HG03342 (cell line): ENCODE results near the gene UPK1B.

Source experiments
- ATAC-seq: cut with Tn5 transposase; IDR thresholded peaks from one replicate; pipeline ENCODE4 v1.9.1; 2021; ENCODE audit warnings: mild to moderate bottlenecking, moderate library complexity; ENCODE audit not compliant: unreplicated experiment

UPK1B gene

GRCh38 chr3:119175872-119176756 lies 2.7 kb downstream of the UPK1B start:
- ATAC-seq: no peak

- no peak for ATAC-seq
These were observed 3.4 kb downstream of the UPK1B start for GRCh38 chr3:119176778-119177177.

GRCh38 chr3:119177321-119177720 lies 3.9 kb downstream of the UPK1B start:
- ATAC-seq: no peak

DNA sequence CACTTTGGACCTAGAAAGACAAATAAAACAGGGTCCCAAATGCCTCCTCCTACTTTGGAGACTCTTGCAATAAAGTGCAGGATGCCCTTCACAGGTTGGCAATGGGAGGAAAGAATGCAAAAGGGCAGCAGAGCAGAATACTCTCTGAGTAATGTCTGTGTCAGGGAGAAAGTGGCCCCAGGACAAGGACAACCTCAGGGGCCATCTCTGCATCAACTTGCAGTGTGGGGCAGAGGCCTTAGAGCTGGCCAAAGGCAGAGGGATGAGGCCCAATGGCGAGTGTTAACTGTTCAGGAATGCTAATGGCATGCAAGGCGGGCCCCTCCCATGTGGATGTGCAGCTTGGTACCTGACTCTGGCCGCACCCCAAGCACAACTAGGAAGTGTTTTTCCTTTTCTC lies 8.4 kb downstream of the UPK1B start:
- no peak for ATAC-seq

- ATAC-seq: no peak
These were observed 10.7 kb downstream of the UPK1B start for GRCh38 chr3:119184111-119184510.

DNA sequence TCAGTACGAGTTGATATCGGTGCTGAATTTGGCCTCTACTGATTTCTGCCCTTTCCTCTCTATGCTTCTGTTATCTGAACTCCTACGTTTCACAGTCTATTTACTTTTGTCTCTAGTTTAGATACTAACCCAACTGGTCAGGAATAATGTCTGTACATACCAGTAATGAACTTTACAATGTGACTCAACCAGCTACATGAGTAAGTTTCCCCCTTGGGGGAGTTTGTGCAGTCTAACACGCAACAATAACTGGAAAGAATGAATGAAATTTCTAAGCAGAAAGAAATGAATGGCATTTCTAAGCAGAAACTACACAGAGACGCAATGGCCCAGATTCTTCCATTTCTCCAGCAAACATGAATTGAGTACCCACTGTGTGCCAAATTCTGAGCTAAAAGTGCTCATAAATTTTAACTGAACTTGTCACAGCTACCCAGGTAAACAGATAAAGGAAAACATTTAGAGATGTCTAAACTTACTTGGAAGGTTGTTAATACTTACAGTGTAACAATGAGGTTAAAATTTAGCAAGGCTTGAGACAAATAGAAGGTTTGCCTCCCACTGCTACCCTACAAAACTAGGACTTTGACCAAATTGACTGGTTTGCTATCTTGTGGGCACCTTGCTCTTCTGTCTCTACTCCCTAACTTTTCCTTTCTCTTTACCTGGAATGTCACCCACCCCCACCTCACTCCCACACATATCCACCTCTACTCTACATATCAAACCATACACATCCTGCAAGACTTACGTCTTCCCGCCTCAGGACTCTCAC lies 11.6 kb downstream of the UPK1B start:
- ATAC-seq: no peak

DNA sequence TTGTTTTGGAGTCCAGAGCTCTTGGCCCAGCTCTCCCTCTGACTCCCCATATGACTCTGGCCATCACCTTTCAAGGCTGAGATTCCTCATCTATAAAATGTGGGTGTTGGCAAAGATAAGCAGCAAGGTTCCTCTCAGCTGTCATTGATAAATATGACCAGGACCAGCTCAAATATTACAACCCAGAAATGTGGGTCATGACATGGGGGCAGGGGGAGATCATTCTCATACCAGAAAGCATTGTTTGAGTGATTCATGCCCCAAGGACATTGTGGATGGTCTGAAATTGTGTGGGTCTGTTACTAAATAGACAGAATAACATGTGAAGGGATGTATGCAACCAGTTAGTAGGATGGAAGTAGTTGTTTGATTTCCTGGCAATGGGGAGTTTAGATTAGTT lies 13.9 kb downstream of the UPK1B start:
- ATAC-seq: no peak

DNA sequence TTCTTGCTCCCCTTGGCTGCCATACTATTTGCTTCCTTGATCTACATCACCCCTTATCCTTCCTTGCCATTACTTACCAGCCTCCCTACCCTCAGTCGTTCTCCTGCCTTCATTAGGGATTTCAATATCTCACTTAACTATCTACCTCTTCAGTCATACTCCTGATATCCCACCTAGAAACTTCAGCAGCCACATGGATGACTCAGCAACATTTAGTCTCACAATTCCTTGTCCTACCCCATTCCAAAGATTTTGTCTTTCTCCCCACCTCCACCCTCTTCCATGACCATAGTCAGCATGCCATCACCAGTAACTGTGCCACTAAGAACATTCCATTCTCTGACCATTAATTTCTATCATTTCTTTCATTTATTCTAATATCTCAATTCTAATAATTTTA lies 18.4 kb downstream of the UPK1B start:
- ATAC-seq: no peak

DNA sequence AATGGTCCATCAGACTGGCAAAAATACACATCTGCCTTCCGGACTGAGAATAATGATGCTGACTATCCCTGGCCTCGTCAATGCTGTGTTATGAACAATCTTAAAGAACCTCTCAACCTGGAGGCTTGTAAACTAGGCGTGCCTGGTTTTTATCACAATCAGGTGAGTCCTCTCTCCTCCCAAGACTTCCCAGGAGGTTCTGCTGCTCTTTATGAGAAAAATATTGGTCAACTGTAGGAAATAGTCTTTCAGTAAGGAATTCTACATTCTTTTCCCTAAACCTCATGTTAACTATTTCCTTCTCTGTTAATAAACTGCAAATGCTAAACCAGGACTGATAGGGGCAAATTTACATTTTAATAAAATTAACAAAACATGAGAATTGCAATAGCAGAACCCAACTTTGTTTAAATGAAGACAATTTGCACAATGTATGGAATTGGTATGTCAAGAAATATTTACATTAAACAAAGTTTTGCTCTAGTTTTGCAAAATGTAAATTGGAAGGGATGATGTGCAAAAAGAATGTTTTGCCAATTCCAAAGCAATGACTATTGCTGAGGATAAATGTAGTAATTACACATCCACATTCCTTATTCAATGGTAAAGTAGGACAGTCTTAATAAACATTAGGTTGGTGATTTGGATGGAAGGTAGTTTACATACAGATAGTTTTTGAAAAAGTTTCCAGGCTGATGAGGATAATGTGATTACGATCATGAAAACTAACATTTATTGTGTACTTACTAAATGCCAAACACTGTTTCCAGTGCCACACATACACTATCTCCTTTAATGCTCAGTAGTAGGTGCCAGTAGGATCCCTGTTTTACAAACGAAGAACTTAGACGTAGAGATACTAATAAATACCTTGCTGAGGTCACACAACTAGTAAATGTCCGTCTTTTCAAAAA lies 21.1 kb downstream of the UPK1B start:
- no peak for ATAC-seq

GRCh38 chr3:119195151-119195476 lies 21.7 kb downstream of the UPK1B start:
- no peak for ATAC-seq

DNA sequence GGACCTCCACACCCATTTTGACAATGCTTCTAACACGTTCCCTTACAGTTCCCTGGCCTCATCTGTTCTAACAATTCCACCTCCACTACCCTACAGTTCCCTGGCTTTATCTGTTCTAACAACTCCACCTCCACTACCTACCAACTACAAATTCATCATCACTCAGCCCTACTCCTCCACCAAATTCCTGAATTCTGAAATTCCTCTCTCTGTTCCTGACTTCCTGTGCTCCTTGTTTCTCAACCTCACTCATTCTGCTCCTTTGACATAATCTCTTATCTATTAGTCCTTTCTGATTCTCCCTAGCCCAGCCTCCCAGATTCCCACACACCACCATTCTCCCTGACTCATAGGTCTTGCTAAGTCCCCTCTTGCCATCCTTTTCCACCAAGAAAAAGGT lies 22.5 kb downstream of the UPK1B start:
- no peak for ATAC-seq

- no peak for ATAC-seq
These were observed 31.8 kb downstream of the UPK1B start for GRCh38 chr3:119205209-119205608.

DNA sequence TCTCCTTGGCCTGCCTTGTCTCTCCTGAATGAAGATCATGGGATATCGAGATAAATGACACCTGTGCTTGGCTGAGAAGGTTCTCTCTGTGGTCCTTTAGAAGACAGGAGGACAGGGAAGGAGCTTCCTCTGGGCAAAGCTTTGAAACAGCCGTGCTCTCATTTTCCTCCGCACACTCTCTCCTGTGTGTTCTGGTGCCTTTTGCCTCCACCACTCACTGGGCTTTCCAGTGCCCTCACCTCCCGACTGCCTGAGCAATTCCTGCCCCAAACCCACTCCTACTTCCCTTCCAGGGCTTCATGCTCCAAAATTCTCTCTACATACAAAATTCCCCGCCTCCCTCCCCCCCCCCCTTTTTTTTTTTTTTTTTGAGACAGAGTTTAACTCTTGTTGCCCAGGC lies 32.3 kb downstream of the UPK1B start:
- ATAC-seq: no peak

- ATAC-seq: no peak
These were observed 33.5 kb downstream of the UPK1B start for GRCh38 chr3:119206611-119207511.

GRCh38 chr3:119207512-119207875 lies 34.1 kb downstream of the UPK1B start:
- ATAC-seq: no peak

- ATAC-seq: no peak
These were observed 37.8 kb downstream of the UPK1B start for GRCh38 chr3:119211193-119211592.

- ATAC-seq: no peak
These were observed 38.4 kb downstream of the UPK1B start for GRCh38 chr3:119211803-119212202.

- peak; percentile 100 for ATAC-seq
These were observed 45.7 kb downstream of the UPK1B start for GRCh38 chr3:119219069-119219468.

- ATAC-seq: no peak
These were observed 46.8 kb downstream of the UPK1B start for GRCh38 chr3:119220198-119220597.

- no peak for ATAC-seq
These were observed 47.7 kb downstream of the UPK1B start for GRCh38 chr3:119220970-119221667.
